Upper lobe of right lung (tissue), 1 donor: ENCODE measurements around the gene RBBP8NL. TPM values are rescaled to one million over a fixed set of nuclear protein-coding genes. Genes with fewer than 3 reads are reported as not detected.

Experiments
- ATAC-seq: fragments of 200-7000 bp; cut with Tn5 transposase; one replicate; pipeline ENCODE4 v1.9.1; 2020; ENCODE audit warnings: mild to moderate bottlenecking, moderate library complexity
- DNase-seq: peaks from one replicate; pipeline ENCODE4 v3.0.0-alpha.2; 2020
- H3K27ac ChIP-seq: fragments of 200-600 bp; one replicate; pipeline ENCODE4 v1.8.0; 2022
- H3K27me3 ChIP-seq: fragments of 200-600 bp; one replicate; pipeline ENCODE4 v1.8.0; 2022; ENCODE audit warnings: mild to moderate bottlenecking
- H3K36me3 ChIP-seq: fragments of 200-600 bp; one replicate; pipeline ENCODE4 v1.8.0; 2022
- H3K4me1 ChIP-seq: fragments of 200-600 bp; one replicate; pipeline ENCODE4 v1.8.0; 2022
- H3K4me3 ChIP-seq: fragments of 200-600 bp; one replicate; pipeline ENCODE4 v1.8.0; 2022; ENCODE audit warnings: mild to moderate bottlenecking
- H3K9me3 ChIP-seq: fragments of 200-600 bp; one replicate; pipeline ENCODE4 v1.8.0; 2022
- CTCF ChIP-seq: fragments of 200-600 bp; IDR thresholded peaks from one replicate; pipeline ENCODE4 v1.8.0; 2022; ENCODE audit warnings: antibody characterized with exemption
- intact Hi-C: fragments of 100-400 bp; cut with DNase I; formaldehyde crosslinking; loops from one replicate; pipeline ENCODE4 v1.11.0; 2022
- total RNA-seq: library from RNA; stranded (reverse); fragmentation: NEBNext Ultra II Directional; extraction: Animal tissue kit (Norgen Biotek cat#: 25700); gene quantifications from one replicate; pipeline ENCODE4 v1.2.1, GENCODE V29; 2021
- donor health status: DM: no; HTN: yes; CAD: no; lungs with severe emphysema.

RBBP8NL gene
- total RNA-seq, 1 donor from 2014 or later: 0.64 TPM

DNA sequence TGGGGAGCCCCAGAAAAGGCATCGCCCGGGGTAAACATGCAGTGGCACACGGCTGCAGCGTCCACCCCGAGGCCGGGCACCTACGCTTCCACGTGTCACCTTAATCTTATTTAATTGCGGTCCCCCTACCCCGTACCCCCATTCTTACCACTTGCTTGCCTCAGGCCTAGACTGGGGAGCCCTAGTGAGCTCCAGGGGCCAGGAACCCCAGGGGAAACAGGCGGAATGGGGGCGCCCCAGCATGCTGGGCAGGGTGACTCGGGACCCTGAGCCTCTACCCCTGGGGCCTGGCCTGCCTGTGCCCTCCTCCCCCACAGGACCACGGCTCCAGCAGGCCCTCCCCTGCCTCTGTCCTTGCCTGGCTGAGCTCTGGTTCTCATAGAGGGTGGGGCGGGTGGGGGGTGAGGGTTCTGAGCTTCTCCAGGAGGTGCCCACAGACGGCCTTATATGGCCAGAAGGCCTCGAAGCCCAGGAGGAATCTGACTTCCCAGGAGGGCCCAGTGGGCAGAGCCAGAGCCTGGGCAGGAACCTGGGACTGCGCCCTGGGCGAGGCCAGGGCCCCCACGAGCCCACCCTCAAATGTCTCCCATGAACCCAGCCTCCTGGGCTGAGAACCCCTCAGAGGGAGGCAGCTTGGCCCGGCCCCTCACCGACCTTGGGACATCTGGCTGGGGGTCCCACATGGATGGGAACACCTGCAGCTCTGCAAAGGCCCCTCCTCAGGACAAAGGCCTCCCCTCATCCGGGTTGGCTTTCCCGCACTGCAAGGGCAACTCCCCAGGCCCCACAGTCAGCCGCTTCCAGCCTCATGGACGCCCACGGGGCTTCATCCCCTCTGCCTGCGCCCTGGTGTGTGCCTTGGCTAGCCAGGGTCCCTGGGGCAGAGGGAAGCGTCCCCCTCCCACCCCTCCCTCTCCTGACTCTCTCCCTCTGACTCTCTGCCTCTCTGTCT, 55.0 kb downstream of the RBBP8NL start:
- H3K4me3 ChIP-seq: no peak overlapping the region
- H3K36me3 ChIP-seq: no peaks in the 10 kb centered on the region
- DNase-seq: no peak
- H3K9me3 ChIP-seq: no peaks in the 10 kb centered on the region
- TF ChIP-seq CTCF: no peak
- no peaks in the 10 kb centered on the region for H3K27me3 ChIP-seq
- H3K27ac ChIP-seq: no peak overlapping the region
- intact Hi-C loops: no loop called here
- no peak for ATAC-seq
- peaks cover 69% of the 10 kb centered on the region for H3K4me1 ChIP-seq

DNA sequence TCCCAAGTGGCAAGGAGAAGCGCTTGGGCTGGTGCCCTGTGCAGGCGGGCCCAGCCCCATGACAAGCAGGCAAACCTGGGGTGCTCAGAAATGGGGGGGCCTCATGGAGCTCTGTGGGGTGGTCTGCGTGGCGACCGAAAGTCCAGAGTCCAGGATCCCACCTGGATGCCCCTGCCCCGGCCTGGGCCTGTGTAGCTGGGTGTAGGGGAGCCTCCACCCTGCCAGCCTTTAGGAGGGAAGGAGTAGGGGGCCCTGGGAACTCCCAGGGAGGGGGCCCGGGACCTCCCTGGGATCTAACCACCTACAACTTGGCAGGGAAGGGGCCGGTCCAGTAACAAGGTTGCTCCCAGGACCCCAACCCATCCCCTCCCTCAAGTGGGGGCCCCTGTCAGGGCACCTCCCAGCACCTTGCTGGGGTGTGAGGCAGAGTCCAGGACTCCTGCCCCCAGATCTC, 55.7 kb downstream of the RBBP8NL start:
- Histone ChIP-seq H3K27me3 (no peaks in the 10 kb centered on the region), H3K4me3 (no peak overlapping the region), H3K9me3 (no peaks in the 10 kb centered on the region), H3K27ac (no peak overlapping the region), H3K4me1 (peaks cover 62% of the 10 kb centered on the region), H3K36me3 (no peaks in the 10 kb centered on the region)
- DNase-seq: no peak
- ATAC-seq: no peak
- no peak for TF ChIP-seq CTCF
- intact Hi-C loops: no loop called here

DNA sequence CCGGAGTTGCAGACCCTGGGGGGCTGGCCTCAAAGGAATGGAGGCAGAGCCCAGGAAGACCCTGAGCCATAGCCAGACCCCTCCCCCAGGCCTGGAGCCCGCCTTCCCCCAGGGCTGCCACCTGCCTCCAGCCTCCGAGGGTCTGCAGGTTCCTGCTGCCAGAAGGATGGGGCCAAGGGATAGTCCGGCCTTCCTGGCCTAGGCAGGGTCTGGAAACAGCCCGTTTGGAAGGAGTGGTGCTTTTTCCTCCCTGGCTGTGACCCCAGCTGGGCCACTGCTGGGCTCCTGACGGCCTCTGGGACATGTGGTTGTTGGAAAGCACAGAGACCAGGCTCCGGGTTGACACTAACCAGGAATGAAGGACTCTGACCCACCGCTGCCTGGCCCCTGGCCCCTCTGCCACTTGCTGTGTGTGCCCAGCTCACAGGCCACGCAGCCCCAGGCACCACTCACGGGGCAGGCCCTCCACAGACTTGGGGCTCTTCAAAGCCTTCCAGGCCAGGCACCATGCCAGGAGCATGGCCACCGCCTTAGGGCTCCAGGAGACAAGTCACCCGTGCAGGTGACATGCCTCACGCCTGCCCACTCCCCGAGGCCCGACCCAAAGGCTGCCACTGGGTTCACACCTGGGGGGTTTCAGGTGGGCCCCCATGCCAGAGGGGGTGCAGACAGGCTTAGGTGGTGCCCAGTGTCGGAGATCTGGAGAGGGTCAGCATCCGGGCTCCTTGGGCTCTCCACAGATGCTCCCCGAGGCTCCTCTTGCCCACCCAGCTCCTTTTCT, 56.3 kb downstream of the RBBP8NL start:
- Histone ChIP-seq H3K9me3 (no peaks in the 10 kb centered on the region), H3K27me3 (no peaks in the 10 kb centered on the region), H3K36me3 (no peaks in the 10 kb centered on the region), H3K4me3 (no peak overlapping the region), H3K4me1 (peaks cover 56% of the 10 kb centered on the region), H3K27ac (peak overlapping the region; percentile 24)
- ATAC-seq (peak; percentile 1), DNase-seq (peak; percentile 84)
- no peak for TF ChIP-seq CTCF
- intact Hi-C loops: no loop called here

DNA sequence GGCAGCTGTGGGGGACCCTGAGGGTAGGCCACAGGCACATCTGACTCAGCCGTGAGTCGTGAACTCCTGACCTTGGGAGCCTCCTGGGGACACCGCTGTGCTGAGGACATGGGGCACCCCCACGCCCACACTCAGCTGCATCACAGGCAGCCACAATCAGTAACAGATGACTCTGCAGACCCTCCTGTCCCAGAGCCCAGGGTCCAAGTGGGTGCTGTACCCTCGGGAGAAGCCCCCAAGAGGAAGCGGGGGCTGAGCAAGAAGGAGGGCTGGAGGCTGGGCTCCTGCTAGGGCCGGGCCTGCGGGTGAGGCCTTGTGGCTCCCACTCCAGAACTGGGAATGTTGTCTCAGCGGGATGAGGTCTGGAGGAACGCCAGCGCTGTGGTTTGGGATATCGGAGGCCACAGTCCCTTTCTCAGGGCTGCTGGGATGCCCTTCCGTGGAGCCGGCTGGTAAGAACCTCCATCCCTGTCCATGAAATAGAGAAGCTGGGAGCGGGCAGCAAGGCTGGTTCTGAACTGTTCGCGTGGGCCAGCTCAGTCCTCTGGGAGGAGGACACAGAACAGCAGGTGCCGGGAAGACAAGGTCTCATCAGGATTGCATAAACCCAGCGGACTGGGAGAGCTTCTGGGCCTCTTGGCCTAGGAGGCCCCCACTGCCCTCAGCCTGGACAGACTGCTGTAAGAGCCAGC, 57.1 kb downstream of the RBBP8NL start:
- H3K27me3 ChIP-seq: no peaks in the 10 kb centered on the region
- H3K9me3 ChIP-seq: no peaks in the 10 kb centered on the region
- H3K4me3 ChIP-seq: no peak overlapping the region
- no peak for TF ChIP-seq CTCF
- intact Hi-C loops: no loop called here
- H3K36me3 ChIP-seq: no peaks in the 10 kb centered on the region
- peak overlapping the region; percentile 24 for H3K27ac ChIP-seq
- peaks cover 51% of the 10 kb centered on the region for H3K4me1 ChIP-seq
- DNase-seq: no peak
- ATAC-seq: no peak

GRCh38 chr20:62369815-62370114, 57.6 kb downstream of the RBBP8NL start:
- no peak for TF ChIP-seq CTCF
- DNase-seq (no peak), ATAC-seq (no peak)
- intact Hi-C loops: no loop called here
- Histone ChIP-seq H3K27me3 (no peaks in the 10 kb centered on the region), H3K9me3 (no peaks in the 10 kb centered on the region), H3K36me3 (no peaks in the 10 kb centered on the region), H3K4me1 (peaks cover 50% of the 10 kb centered on the region), H3K27ac (peak overlapping the region; percentile 24), H3K4me3 (no peak overlapping the region)
